KOPT-K1 (cell line): ENCODE measurements around the gene TULP3.
A peak's percentile ranks its signal among the peaks of the same experiment; 100 is the strongest.
"Not testable (repeated sequence)": the region's sequence is repeated elsewhere in the genome, so short reads cannot be mapped to it uniquely, and the experiment has no call there.

Experiments used
- H3K27ac ChIP-seq: fragments of 200-600 bp; sonication (generic); 2 replicates; pipeline ENCODE4 v1.5.1; 2016; ENCODE audit warnings: antibody characterized with exemption, mild to moderate bottlenecking, low read depth, low read length; ENCODE audit not compliant: poor library complexity, severe bottlenecking
- H3K36me3 ChIP-seq: fragments of 200-600 bp; sonication (generic); 2 replicates; pipeline ENCODE4 v1.5.1; 2017; ENCODE audit warnings: antibody characterized with exemption, mild to moderate bottlenecking, low read length, moderate library complexity; ENCODE audit not compliant: insufficient read depth
- H3K9me3 ChIP-seq: fragments of 200-600 bp; sonication (generic); 2 replicates; pipeline ENCODE4 v1.5.1; 2017; ENCODE audit warnings: antibody characterized with exemption, low read length, mild to moderate bottlenecking; ENCODE audit not compliant: insufficient read depth, poor library complexity, severe bottlenecking

Gene TULP3

DNA sequence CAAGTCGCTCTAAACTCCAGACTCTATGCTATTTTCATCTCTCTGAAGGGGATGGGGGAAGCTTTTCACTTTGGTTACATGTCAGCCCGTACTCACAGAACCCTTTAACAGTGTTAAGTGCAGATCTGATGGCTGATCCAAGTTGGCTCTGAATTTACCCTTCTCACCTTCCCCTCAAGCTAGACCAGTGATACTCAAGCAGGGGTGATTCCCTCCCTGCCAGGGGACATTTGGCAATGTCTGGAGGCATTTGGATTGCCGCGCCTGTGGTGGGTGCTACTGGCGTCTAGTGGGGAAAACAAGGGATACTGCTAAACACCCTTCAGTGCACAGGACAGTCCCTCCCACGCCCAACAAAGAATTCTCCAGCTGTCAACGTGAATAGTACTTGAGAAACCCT, 27.8 kb upstream of the TULP3 start:
- Histone ChIP-seq H3K27ac (no peak overlapping the region), H3K36me3 (peaks cover 98% of the 10 kb centered on the region), H3K9me3 (no peaks in the 10 kb centered on the region)

DNA sequence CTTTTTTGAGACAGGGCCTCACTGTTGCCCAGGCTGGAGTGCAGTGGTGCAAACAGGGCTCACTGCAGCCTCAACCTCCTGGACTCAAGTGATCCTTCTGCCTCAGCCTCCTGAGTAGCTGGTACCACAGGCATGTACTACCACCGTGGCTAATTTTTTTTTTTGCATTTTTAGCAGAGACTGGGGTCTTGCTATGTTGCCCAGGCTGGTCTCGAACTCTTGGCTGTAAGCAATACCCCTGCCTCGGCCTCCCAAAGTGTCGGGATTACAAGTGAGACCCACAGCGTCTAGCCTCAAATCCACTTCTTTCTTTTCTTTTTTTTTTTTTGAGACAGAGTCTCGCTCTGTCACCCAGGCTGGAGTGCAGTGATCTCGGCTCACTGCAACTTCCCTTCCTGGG, 27.3 kb upstream of the TULP3 start:
- H3K27ac ChIP-seq, H3K9me3 ChIP-seq: not testable (repeated sequence)
- H3K36me3 ChIP-seq, result peaks cover 98% of the 10 kb centered on the region

DNA sequence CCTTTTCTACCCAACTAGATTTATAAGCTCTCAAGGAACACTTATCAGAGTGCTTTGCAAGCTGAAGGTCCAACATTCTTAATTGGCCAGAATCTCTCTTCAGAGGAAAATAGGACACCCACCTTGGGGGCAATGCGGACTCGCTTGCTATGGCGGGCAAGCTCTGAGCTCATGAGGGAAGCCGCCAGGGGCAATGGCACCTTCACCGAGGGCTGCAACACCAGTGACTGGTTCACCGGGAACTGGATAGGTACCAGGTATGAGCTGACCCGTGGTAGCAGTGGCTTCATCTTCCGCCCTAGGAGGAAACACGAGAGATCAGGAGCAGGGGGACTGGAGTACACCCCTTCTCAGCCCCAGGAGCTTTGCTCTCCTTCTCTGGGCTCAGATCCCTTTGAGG, 26.5 kb upstream of the TULP3 start:
- H3K27ac ChIP-seq, result no peak overlapping the region
- no peaks in the 10 kb centered on the region for H3K9me3 ChIP-seq
- H3K36me3 ChIP-seq, result peaks cover 98% of the 10 kb centered on the region

DNA sequence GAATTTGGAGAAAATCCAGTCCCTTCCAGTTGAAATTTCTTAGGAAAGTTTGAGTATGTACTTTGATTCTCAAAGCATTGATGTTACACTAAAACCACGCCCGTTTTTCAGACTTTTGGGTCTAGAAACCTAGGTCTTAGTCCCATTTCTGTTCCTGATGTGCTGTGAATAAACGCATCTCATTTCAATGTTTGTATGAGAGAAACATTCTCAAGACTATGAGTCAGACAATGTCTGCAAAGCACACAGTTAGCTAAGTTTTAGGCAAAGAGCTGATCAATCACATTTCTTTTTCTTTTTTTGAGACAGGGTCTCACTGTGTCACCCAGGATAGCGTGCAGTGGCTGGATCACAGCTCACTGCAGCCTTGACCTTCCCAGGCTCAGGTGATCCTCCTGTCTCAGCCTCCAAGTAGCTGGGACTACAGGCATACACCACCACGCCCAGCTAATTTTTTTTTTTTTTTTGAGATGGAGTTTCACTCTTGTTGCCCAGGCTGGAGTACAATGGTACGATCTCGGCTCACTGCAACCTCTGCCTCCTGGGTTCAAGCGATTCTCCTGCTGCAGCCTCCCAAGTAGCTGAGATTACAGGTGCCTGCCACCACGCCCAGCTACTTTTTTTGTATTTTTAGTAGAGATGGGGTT, 21.6 kb upstream of the TULP3 start:
- not testable (repeated sequence) for H3K27ac ChIP-seq, H3K9me3 ChIP-seq
- H3K36me3 ChIP-seq, result peaks cover 100% of the 10 kb centered on the region

DNA sequence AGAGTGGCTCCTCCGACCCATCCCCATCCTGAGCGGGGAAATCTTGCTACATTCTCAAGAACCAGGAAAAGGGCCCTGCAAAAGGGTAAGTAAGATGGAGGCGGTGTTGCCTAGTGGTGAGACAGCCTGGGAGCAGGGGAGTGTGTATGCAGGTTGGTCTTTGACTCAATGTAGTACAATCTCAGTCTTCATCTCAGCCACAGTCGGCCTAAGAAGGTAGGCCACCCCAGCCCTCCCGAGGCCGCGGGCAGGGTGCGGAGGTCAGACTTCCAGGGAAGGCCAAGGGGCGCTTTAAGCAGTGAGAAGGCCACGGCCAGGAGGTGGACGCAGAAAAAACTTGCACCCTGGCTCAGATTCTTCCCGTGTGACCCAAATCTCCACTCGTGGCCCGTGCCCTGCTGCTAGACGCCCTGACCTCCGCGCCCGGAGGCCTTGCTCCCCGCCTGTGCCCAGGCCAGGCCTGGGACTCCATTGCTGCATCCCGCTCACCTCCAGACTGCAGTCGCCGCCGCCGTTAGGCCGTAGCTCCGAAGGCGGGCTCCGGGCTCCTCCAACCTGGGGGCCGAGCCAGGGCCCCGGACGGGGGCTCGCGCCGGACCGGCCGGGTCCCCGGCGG, 14.2 kb upstream of the TULP3 start:
- Histone ChIP-seq H3K27ac (peak overlapping the region; percentile 96), H3K9me3 (no peaks in the 10 kb centered on the region), H3K36me3 (peaks cover 59% of the 10 kb centered on the region)

DNA sequence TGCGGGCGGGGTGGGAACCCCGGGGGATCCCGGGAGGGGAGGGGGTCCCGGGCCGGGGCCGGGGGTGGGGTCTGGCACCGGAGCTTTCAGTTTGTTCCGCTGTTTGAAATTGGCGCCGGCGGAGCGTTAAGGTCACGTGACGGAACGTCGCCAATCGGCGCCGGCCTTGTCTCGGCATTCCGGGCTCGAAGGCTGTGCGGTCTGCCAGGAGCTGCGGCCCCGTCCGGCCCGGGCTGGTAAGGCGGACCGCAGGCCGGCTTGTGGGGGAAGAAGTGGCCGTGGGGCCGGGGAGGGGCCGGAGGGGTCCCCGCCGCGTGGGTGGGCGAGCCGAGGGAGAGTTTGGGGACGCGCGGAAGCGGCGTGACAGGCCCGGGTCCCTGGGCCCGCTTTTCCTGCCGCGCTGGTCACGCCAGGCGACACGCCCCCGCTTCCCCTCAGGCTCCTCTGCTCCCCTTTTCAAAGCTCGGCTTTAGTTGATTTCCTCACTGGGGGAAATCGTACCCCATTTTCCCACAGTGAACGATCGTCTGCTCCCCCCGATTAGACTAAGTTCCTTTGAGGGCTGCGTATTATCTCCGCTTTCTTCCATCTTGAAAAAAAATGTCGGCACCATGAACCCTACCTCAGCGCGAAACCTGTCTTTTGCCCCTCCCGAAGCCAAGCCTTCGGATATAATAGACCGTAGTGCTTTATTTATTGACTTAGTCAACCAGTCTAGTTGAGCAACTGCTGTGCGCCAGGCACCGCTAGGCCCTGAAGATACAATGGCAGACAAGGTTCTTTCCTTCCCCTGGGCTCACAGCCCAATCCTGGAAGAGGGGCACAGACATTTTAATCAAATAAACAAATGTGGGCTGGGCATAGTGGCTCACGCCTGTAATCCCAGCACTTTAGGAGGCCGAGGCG, 13.4 kb upstream of the TULP3 start, which contains the start of the genes FOXM1 and RHNO1:
Gene FOXM1, minus strand, starts transcription at position 128 of the 906 bp plus-strand sequence. CDS start 2,696 bp downstream, outside the sequence.
Gene RHNO1, plus strand, starts transcription at position 177 of the 906 bp plus-strand sequence. CDS start 8,144 bp downstream, outside the sequence.
- Histone ChIP-seq H3K9me3 (no peaks in the 10 kb centered on the region), H3K36me3 (peaks cover 57% of the 10 kb centered on the region), H3K27ac (peak within 1 kb of the TSS; percentile 96)

DNA sequence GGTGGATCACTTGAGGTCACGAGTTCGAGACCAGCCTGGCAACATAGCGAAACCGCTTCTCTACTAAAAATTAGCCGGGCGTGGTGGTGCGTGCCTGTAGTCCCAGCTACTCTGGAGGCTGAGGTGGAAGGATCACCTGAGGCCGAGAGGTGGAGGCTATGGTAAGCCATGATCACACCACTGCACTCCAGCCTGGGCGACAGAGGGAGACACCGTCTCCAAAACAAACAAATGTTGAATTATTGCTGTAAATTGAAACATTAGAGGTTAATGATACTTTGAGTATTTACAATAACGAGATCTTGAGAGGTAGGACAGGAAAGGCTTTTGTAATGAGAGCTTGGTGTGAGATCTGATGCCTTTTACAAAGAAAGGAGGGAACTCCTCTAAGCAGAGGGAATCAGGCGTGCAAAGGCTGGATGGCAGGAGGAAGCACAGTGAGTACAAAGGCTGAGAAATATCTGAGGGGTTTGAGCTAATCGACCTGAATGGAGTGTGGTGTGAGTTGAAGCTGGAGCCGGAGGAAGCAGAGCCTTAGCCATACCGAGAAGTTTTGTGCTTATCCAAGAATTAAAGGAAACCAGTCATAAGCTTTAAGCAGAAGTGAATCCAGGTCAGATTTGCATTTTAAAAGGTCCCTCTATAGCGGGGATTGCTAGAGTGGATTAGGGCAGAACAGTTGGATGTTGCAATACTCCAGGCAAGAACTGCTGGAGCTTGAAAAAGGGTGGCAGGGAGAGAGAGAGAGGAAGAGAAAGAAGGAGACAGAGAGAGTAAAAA, 12.5 kb upstream of the TULP3 start:
- Histone ChIP-seq H3K36me3 (peaks cover 48% of the 10 kb centered on the region), H3K9me3 (no peaks in the 10 kb centered on the region), H3K27ac (peak overlapping the region; percentile 96)

DNA sequence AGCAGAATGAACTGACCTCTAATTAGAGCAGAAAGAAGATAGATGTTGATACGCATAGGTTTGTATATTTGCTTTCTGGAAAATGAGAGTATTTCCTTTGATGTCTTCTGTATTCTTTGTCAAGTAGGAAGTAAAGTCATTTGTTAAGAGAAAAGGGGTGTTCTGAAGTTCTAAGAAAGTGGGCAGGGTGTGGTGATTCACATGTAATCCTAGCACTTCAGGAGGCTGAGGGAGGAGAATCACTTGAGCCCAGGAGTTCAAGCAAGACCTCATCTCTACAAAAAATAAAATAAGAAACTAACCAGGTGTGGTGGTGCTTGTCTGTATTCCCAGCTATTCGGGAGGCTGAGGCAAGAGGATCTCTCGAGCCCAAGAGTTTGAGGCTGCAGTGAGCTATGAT, 10.8 kb upstream of the TULP3 start:
- H3K36me3 ChIP-seq, result peaks cover 45% of the 10 kb centered on the region
- H3K27ac ChIP-seq, result no peak overlapping the region

DNA sequence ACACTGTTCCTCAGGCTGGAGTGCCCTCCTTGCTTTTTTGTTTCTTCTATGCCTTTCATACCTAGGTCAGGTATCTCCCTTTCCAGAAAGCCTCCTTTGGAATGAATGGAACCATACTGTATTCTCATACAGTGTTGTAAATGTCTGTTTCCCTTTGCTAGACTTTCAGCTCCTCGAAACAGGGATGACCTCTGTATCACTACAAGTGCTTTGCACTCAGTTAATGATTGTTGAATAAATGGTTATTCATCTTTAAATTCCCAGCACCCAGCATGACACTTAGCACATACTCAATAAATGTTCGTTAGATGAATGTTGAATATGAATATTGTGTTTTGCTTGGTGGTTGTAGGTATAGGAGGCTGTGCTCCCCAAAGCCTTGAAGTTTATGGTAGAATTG, 5.9 kb upstream of the TULP3 start:
- H3K9me3 ChIP-seq, result no peaks in the 10 kb centered on the region
- peaks cover 84% of the 10 kb centered on the region for H3K36me3 ChIP-seq
- H3K27ac ChIP-seq, result no peak overlapping the region

More for the DNA sequence above, 10.8 kb upstream of the TULP3 start:
- no peaks in the 10 kb centered on the region for H3K9me3 ChIP-seq

DNA sequence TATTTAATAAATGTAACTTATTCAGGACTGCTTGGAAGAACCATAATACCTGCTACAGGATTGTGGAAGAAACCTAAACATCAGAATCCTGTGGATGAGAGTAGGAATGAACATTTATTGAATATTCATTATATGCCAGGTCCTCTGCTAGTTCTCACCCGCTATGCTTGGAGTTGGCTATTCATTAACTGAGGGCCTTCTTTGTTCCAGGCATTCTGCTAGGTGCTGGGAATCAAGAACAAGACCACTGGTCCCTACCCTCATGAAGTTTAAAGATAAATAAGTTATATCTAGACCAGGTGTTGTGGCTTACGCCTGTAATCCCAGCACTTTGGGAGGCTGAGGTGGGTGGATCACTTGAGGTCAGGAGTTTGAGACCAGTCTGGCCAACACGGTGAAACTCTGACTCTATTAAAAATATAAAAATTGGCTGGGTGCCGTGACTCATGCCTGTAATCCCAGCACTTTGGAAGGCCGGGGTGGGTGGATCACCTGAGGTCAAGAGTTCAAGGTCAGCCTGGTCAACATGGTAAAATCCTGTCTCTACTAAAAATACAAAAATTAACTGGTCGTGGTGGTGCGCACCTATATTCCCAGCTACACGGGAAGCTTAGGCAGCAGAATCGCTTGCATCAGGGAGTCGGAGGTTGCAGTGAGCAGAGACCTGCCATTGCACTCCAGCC, 3.8 kb upstream of the TULP3 start:
- Histone ChIP-seq H3K9me3 (no peaks in the 10 kb centered on the region), H3K36me3 (peaks cover 63% of the 10 kb centered on the region), H3K27ac (no peak overlapping the region)

DNA sequence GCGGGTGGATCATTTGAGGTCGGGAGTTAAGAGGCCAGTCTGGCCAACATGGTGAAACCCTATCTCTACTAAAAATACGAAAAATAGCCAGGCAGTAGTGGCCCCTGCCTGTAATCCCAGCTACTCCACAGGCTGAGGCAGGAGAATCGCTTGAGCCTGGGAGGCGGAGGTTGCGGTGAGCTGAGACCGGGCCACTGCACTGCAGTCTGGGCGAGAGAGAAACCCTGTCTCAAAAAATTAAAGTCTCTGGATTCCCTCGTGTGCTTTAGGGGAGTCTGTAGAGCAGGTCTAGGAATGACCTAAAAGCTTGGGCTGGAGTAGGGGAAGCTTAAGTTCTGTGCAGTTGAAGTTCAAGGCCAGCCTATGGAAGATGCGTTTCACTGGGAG, 697 bp upstream of the TULP3 start:
- no peaks in the 10 kb centered on the region for H3K9me3 ChIP-seq
- H3K36me3 ChIP-seq, result peaks cover 46% of the 10 kb centered on the region
- peak overlapping the region; percentile 77 for H3K27ac ChIP-seq

DNA sequence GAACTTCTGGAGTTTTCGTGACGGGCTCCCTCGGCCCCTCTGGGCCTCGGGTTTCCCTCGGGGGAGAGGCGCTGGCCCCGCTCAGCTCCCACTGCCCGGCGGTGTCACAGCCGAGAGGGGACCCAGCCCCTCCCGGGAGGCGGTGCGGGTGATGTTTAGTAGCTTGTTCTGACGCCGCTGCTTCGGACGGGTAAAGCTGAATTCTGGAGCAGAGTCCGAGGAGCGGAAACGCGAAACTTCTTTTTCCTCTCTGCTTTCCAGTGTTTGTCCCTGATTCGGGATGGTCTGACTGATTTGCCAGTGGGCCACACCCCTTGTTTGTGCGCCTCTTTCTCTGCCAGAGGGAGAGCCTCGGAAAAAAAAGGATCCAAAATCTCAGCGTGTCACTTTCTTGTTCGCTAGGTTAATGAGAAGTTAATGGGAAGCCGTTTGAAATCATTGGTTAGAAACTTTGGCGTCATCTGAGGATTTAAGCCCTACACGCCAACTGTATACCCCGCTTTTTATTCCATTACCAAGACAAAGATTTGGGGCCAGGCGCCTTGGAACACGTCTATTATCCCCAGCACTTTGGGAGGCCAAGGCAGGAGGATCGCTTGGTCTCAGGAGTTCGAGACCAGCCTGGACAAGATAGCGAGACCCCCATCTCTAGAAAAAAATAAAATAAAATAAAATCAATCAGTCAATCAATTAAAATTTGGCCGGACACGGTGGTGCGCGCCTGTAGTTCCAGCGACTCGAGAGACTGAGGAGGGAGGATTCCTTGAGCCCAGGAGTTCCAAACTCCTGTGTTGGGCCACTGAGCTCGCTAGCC, 756 bp downstream of the TULP3 start:
- Histone ChIP-seq H3K27ac (peak overlapping the region; percentile 77), H3K9me3 (no peaks in the 10 kb centered on the region), H3K36me3 (peaks cover 32% of the 10 kb centered on the region)

DNA sequence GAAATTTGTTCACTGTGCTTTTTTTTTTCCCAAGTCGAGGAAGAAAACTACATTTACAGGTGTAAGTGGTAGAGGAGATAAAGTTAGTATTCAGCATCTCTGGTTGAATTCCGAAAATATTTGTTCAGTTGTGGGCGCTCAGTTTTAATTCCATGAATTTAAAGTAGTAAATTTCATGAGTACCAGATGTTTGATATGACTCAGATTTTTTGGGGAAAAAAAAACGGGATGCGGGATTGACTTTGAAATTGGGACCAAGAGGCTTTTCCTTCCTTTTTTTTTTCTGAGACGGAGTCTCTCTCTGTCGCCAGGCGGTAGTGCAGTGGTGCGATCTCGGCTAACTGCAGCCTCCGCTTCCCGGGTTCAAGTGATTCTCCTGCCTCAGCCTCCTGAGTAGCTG, 1.6 kb downstream of the TULP3 start:
- Histone ChIP-seq H3K9me3 (no peaks in the 10 kb centered on the region), H3K27ac (no peak overlapping the region), H3K36me3 (peaks cover 24% of the 10 kb centered on the region)
